ENCODE measurements around the gene RGL1. TPM values are rescaled to one million over a fixed set of nuclear protein-coding genes. Genes with fewer than 3 reads are reported as not detected.

The RGL1 gene
- total RNA-seq, 1 donor from 2014 or later: 15.0 TPM

GRCh38 chr1:183764981-183765380, 39.9 kb upstream of the RGL1 start:
- H3K9me3 ChIP-seq (ENCODE audit: low read depth): no peaks in the 10 kb centered on the region
- H3F3A ChIP-seq (ENCODE audit: low read depth): no peaks in the 10 kb centered on the region
- TF ChIP-seq CTCF (IDR thresholded peaks at IDR 0.05) (no peak), EZH2 (IDR thresholded peaks at IDR 0.05) (no peak), EZH2phosphoT487 (IDR thresholded peaks at IDR 0.05) (no peak)
- Mint-ChIP-seq H3K9me3 (peaks cover 28% of the 10 kb centered on the region), H3K27me3 (ENCODE audit: insufficient read depth, low read depth) (peaks cover 2% of the 10 kb centered on the region), H3K36me3 (peaks cover 14% of the 10 kb centered on the region), H3K4me3 (no peak overlapping the region), H3K4me1 (no peaks in the 10 kb centered on the region), H3K27ac (no peak overlapping the region)
- H4K20me1 ChIP-seq (ENCODE audit: low read depth): no peaks in the 10 kb centered on the region
- no peaks in the 10 kb centered on the region for H3K36me3 ChIP-seq
- H3K27ac ChIP-seq: no peak overlapping the region
- H3K79me2 ChIP-seq (ENCODE audit: low read depth): no peaks in the 10 kb centered on the region
- H2AFZ ChIP-seq (replicated peaks): no peak overlapping the region
- no peaks in the 10 kb centered on the region for H3K27me3 ChIP-seq
- no peaks in the 10 kb centered on the region for H3K4me1 ChIP-seq
- no peak for DNase-seq (ENCODE audit: low spot score)
- no peak overlapping the region for H3K4me2 ChIP-seq
- H3K4me3 ChIP-seq: no peak overlapping the region
- no peak overlapping the region for H3K9ac ChIP-seq

GRCh38 chr1:183769956-183770815, 34.7 kb upstream of the RGL1 start:
- H3K36me3 ChIP-seq: no peaks in the 10 kb centered on the region
- H3K27ac Mint-ChIP-seq: no peak overlapping the region
- no peaks in the 10 kb centered on the region for H3K27me3 ChIP-seq
- H3K79me2 ChIP-seq (ENCODE audit: low read depth): no peaks in the 10 kb centered on the region
- H3K9me3 ChIP-seq (ENCODE audit: low read depth): no peaks in the 10 kb centered on the region
- no peak overlapping the region for H3K27ac ChIP-seq
- H3K4me3 Mint-ChIP-seq: no peak overlapping the region
- H3K9me3 Mint-ChIP-seq: peaks cover 34% of the 10 kb centered on the region
- no peak overlapping the region for H3K4me3 ChIP-seq
- no peak overlapping the region for H3K9ac ChIP-seq
- no peak for TF ChIP-seq EZH2phosphoT487 (IDR thresholded peaks at IDR 0.05)
- no peak for TF ChIP-seq EZH2 (IDR thresholded peaks at IDR 0.05)
- no peak for TF ChIP-seq CTCF (IDR thresholded peaks at IDR 0.05)
- H2AFZ ChIP-seq (replicated peaks): no peak overlapping the region
- no peaks in the 10 kb centered on the region for H3K4me1 Mint-ChIP-seq
- no peaks in the 10 kb centered on the region for H3K27me3 Mint-ChIP-seq (ENCODE audit: insufficient read depth, low read depth)
- no peaks in the 10 kb centered on the region for H4K20me1 ChIP-seq (ENCODE audit: low read depth)
- H3K4me2 ChIP-seq: no peak overlapping the region
- no peak for DNase-seq (ENCODE audit: low spot score)
- H3K4me1 ChIP-seq: no peaks in the 10 kb centered on the region
- peaks cover 15% of the 10 kb centered on the region for H3K36me3 Mint-ChIP-seq
- no peaks in the 10 kb centered on the region for H3F3A ChIP-seq (ENCODE audit: low read depth)

- no peaks in the 10 kb centered on the region for H3K27me3 Mint-ChIP-seq (ENCODE audit: insufficient read depth, low read depth)
Observed at GRCh38 chr1:183770816-183771128, 34.1 kb upstream of the RGL1 start.

More at GRCh38 chr1:183770816-183771128, 34.1 kb upstream of the RGL1 start:
- TF ChIP-seq CTCF (IDR thresholded peaks at IDR 0.05) (no peak), EZH2 (IDR thresholded peaks at IDR 0.05) (no peak), EZH2phosphoT487 (IDR thresholded peaks at IDR 0.05) (no peak)
- Histone ChIP-seq H3K9me3 (ENCODE audit: low read depth) (no peaks in the 10 kb centered on the region), H3K27me3 (no peaks in the 10 kb centered on the region), H2AFZ (replicated peaks) (no peak overlapping the region), H3K4me2 (no peak overlapping the region), H3K4me3 (no peak overlapping the region), H3K4me1 (no peaks in the 10 kb centered on the region), H3F3A (ENCODE audit: low read depth) (no peaks in the 10 kb centered on the region), H3K27ac (no peak overlapping the region), H3K79me2 (ENCODE audit: low read depth) (no peaks in the 10 kb centered on the region), H3K9ac (no peak overlapping the region), H3K36me3 (no peaks in the 10 kb centered on the region), H4K20me1 (ENCODE audit: low read depth) (no peaks in the 10 kb centered on the region)
- H3K4me1 Mint-ChIP-seq: no peaks in the 10 kb centered on the region
- H3K36me3 Mint-ChIP-seq: peaks cover 16% of the 10 kb centered on the region
- H3K27ac Mint-ChIP-seq: no peak overlapping the region
- DNase-seq (ENCODE audit: low spot score): no peak
- H3K4me3 Mint-ChIP-seq: no peak overlapping the region
- peaks cover 34% of the 10 kb centered on the region for H3K9me3 Mint-ChIP-seq
